Skeletal muscle tissue (tissue), 4 donors: Measurements from ENCODE around the gene ZNF691. TPM values are rescaled to one million over a fixed set of nuclear protein-coding genes. Genes with fewer than 3 reads are reported as not detected.
"Not testable (repeated sequence)": the region's sequence is repeated elsewhere in the genome, so short reads cannot be mapped to it uniquely, and the experiment has no call there.

ENCODE experiments used
- H3K27ac ChIP-seq: one replicate; pipeline ENCODE4 v1.7.0; 2013; ENCODE audit warnings: mild to moderate bottlenecking, low read depth, low read length, inconsistent platforms
- H3K27me3 ChIP-seq, 3 donors: one replicate each; pipeline ENCODE4 v1.7.0; 2013; ENCODE audit warnings: low read length in 3 of 3; ENCODE audit not compliant: control insufficient read depth in 3 of 3, insufficient read depth in 3 of 3
- H3K36me3 ChIP-seq, 3 donors: one replicate each; pipeline ENCODE4 v1.7.0; 2013; ENCODE audit warnings: low read length in 3 of 3; ENCODE audit not compliant: control insufficient read depth in 3 of 3, insufficient read depth in 3 of 3
- H3K4me1 ChIP-seq, 3 donors: one replicate each; pipeline ENCODE4 v1.7.0; 2013; ENCODE audit warnings: low read length in 3 of 3, mild to moderate bottlenecking in 3 of 3; ENCODE audit not compliant: control insufficient read depth in 3 of 3, insufficient read depth in 3 of 3
- H3K4me3 ChIP-seq, 3 donors: one replicate each; pipeline ENCODE4 v1.7.0; 2013; ENCODE audit warnings: low read length in 3 of 3
- H3K9ac ChIP-seq, 3 donors: one replicate each; pipeline ENCODE4 v1.7.0; 2013; ENCODE audit warnings: low read length in 3 of 3, mild to moderate bottlenecking in 3 of 3, moderate library complexity in 2 of 3, low read depth in 1 of 3
- H3K9me3 ChIP-seq, 3 donors: one replicate each; pipeline ENCODE4 v1.7.0; 2013; ENCODE audit warnings: low read length in 3 of 3; ENCODE audit not compliant: control insufficient read depth in 3 of 3
- total RNA-seq: library from RNA; depleted of rRNA; stranded (reverse); fragments of >200 nt; gene quantifications from one replicate; pipeline ENCODE4 v1.2.3, GENCODE V29; 2014
- donor health status: Osteomylitis.

The ZNF691 gene
- total RNA-seq, 1 donor from 2014 or later, result 13.0 TPM

DNA sequence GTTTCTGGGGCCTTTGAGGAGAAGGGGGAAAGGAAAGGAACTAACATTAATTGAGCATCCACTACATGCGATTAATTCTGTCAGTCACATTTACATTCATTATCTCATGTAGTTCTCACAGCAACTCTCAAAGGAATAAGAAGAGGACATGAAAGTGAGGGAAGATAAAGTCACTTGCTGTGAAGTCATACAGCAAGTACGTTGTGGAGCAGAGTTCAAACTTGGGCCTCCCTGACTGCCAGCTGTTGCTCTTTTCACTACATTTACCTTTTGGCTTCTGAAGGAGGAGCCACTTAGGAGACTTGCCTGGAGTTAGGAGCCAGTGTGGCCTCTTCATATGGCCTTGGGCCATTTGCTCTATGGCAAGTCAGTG lies 6.2 kb downstream of the ZNF691 start:
- H3K4me1 ChIP-seq, result peaks cover 0 to 4% (median 0%) of the 10 kb centered on the region in 3 donors
- no peak overlapping the region for H3K27ac ChIP-seq
- no peaks in the 10 kb centered on the region for H3K27me3 ChIP-seq
- peaks cover 13 to 27% (median 20%) of the 10 kb centered on the region in 3 donors for H3K36me3 ChIP-seq
- no peak overlapping the region for H3K9ac ChIP-seq
- peaks cover 0 to 4% (median 0%) of the 10 kb centered on the region in 3 donors for H3K9me3 ChIP-seq
- H3K4me3 ChIP-seq, result no peak overlapping the region

DNA sequence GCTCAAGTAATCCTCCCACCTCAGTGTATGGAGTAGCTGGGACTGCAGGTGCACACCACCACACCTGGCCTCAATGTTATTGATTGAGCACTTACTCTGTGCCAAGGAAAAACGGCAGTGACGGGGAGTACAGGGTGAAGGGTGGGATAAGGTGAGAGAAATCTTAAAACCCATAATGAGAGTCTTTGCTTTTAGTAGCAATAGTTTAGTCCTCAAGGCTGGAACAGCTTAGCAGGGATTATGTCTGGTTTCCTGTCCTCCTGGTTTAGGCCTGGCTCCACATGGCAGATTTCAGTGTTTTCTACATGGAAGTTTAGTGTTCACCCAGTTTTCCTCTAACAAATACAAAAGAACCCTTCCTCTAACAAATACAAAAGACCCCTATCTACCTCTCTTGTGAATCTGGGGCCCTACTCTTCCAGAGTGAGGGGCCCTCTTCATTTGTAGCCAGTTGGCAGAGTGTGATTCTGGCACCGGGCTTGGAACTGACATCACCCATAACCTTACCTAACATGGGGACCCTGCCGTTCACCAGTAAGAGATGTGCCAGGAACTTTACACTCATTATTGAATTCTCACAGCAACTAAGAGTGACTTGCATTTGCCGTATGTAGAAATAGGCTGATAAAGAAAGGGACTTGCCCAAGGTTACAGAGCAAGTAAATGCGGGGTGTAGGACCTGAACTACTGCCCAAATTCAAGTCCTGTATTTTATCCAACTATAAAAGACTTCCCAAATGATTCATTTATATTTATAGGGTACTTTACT lies 6.9 kb downstream of the ZNF691 start:
- H3K4me1 ChIP-seq, result no peaks in the 10 kb centered on the region
- H3K4me3 ChIP-seq, result no peak overlapping the region
- H3K27ac ChIP-seq, result no peak overlapping the region
- H3K36me3 ChIP-seq, result peaks cover 13 to 27% (median 20%) of the 10 kb centered on the region in 3 donors
- H3K9me3 ChIP-seq, result peaks cover 0 to 4% (median 0%) of the 10 kb centered on the region in 3 donors
- no peaks in the 10 kb centered on the region for H3K27me3 ChIP-seq
- H3K9ac ChIP-seq, result no peak overlapping the region

GRCh38 chr1:42856554-42856953 lies 10.1 kb downstream of the ZNF691 start:
- H3K4me1 ChIP-seq, H3K9ac ChIP-seq, H3K9me3 ChIP-seq, H3K36me3 ChIP-seq, H3K27ac ChIP-seq, H3K4me3 ChIP-seq, H3K27me3 ChIP-seq: not testable (repeated sequence)

- not testable (repeated sequence) for H3K27ac ChIP-seq
Observed at GRCh38 chr1:42859366-42859765, 13.0 kb downstream of the ZNF691 start.

GRCh38 chr1:42860339-42861013 lies 14.1 kb downstream of the ZNF691 start:
- Histone ChIP-seq H3K9me3 (peaks cover 0 to 2% (median 2%) of the 10 kb centered on the region in 3 donors), H3K36me3 (no peaks in the 10 kb centered on the region), H3K9ac (no peak overlapping the region), H3K4me3 (no peak overlapping the region), H3K27me3 (peaks cover 0 to 13% (median 7%) of the 10 kb centered on the region in 3 donors), H3K4me1 (no peaks in the 10 kb centered on the region), H3K27ac (no peak overlapping the region)

More at GRCh38 chr1:42859366-42859765, 13.0 kb downstream of the ZNF691 start:
- H3K36me3 ChIP-seq, H3K4me1 ChIP-seq, H3K9ac ChIP-seq, H3K9me3 ChIP-seq, H3K4me3 ChIP-seq: not testable (repeated sequence)
- H3K27me3 ChIP-seq, result peaks cover 0 to 13% (median 7%) of the 10 kb centered on the region in 3 donors

- H3K9ac ChIP-seq, result no peak overlapping the region
- no peak overlapping the region for H3K27ac ChIP-seq
- peaks cover 0 to 2% (median 2%) of the 10 kb centered on the region in 3 donors for H3K9me3 ChIP-seq
- H3K4me1 ChIP-seq, result no peaks in the 10 kb centered on the region
- H3K4me3 ChIP-seq, result no peak overlapping the region
- no peaks in the 10 kb centered on the region for H3K36me3 ChIP-seq
- peaks cover 0 to 13% (median 7%) of the 10 kb centered on the region in 3 donors for H3K27me3 ChIP-seq
Observed at GRCh38 chr1:42861014-42861399, 14.6 kb downstream of the ZNF691 start.

DNA sequence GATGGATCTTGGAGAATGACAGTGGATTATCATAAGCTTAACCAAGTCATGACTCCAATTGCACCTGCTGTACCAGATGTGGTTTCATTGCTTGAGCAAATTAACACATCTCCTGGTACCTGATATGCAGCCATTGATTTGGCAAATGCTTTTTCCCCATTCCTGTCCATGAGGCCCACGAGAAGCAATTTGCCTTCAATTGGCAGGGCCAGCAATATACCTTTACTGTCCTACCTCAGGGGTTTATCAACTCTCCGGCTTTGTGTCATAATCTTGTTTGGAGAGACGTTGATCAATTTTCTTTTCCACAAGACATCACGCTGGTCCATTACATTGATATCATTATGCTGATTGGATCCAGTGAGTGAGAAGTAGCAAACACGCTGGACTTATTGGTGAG lies 20.1 kb downstream of the ZNF691 start:
- Histone ChIP-seq H3K4me3 (no peak overlapping the region), H3K27ac (no peak overlapping the region), H3K9me3 (no peaks in the 10 kb centered on the region), H3K4me1 (no peaks in the 10 kb centered on the region), H3K27me3 (peaks cover 0 to 16% (median 7%) of the 10 kb centered on the region in 3 donors), H3K9ac (no peak overlapping the region), H3K36me3 (no peaks in the 10 kb centered on the region)

- H3K4me1 ChIP-seq, H3K27me3 ChIP-seq, H3K9me3 ChIP-seq, H3K27ac ChIP-seq, H3K36me3 ChIP-seq, H3K4me3 ChIP-seq, H3K9ac ChIP-seq: not testable (repeated sequence)
Observed at GRCh38 chr1:42868466-42868865, 22.1 kb downstream of the ZNF691 start.

GRCh38 chr1:42869254-42869653 lies 22.8 kb downstream of the ZNF691 start:
- not testable (repeated sequence) for H3K4me1 ChIP-seq, H3K9me3 ChIP-seq, H3K4me3 ChIP-seq, H3K9ac ChIP-seq, H3K27me3 ChIP-seq, H3K36me3 ChIP-seq, H3K27ac ChIP-seq

- H3K4me3 ChIP-seq, H3K27me3 ChIP-seq, H3K9me3 ChIP-seq, H3K27ac ChIP-seq, H3K4me1 ChIP-seq, H3K36me3 ChIP-seq, H3K9ac ChIP-seq: not testable (repeated sequence)
Observed at GRCh38 chr1:42869751-42870150, 23.3 kb downstream of the ZNF691 start.
